BLaER1 (cell line): ENCODE data around the gene GRIP2.

Experiments
- H3K27ac ChIP-seq: shearing (Covaris generic); formaldehyde crosslinking; 2 replicates; pipeline ENCODE4 v1.8.1; 2022
- H3K27me3 ChIP-seq: shearing (Covaris generic); formaldehyde crosslinking; 2 replicates; pipeline ENCODE4 v1.8.1; 2022
- H3K36me3 ChIP-seq: shearing (Covaris generic); formaldehyde crosslinking; 2 replicates; pipeline ENCODE4 v1.8.1; 2022
- H3K4me1 ChIP-seq: shearing (Covaris generic); formaldehyde crosslinking; 2 replicates; pipeline ENCODE4 v1.8.1; 2022
- H3K4me2 ChIP-seq: shearing (Covaris generic); formaldehyde crosslinking; 2 replicates; pipeline ENCODE4 v1.8.1; 2022
- H3K4me3 ChIP-seq: shearing (Covaris generic); formaldehyde crosslinking; 2 replicates; pipeline ENCODE4 v1.8.1; 2022
- H3K9ac ChIP-seq: shearing (Covaris generic); formaldehyde crosslinking; 2 replicates; pipeline ENCODE4 v1.8.1; 2022
- H3K9me3 ChIP-seq: shearing (Covaris generic); formaldehyde crosslinking; 2 replicates; pipeline ENCODE4 v1.8.1; 2022
- H4K20me1 ChIP-seq: shearing (Covaris generic); formaldehyde crosslinking; 2 replicates; pipeline ENCODE4 v1.8.1; 2022
- Cebpa-rat ChIP-seq: shearing (Covaris generic); IDR thresholded peaks from 2 replicates; pipeline ENCODE4 v1.8.1; 2022

The GRIP2 gene

DNA sequence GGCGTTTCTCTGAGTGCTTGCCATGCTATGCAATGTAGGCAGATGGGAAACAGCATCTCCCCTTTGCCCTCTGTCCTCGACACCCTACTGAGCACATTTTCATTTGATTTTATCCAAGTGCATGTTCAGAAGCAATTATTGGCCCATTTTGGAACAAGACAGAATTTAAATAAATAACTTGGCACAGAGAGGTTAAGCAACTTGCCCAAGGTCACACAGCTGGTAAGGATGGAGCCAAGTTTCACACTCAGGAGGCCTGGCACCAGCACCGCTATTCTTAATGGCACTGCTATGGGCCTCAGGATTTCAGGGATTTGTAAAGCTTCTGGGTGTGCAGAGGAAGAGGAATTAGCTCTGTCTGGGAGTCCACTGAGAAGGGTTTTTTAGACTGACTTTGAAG lies 2.5 kb upstream of the GRIP2 start:
- Histone ChIP-seq H3K4me3 (no peak overlapping the region), H4K20me1 (no peaks in the 10 kb centered on the region), H3K4me1 (peaks cover 5% of the 10 kb centered on the region; the same call in 1 of the 2 replicates), H3K9ac (no peak overlapping the region), H3K36me3 (no peaks in the 10 kb centered on the region), H3K27me3 (no peaks in the 10 kb centered on the region), H3K4me2 (no peak overlapping the region), H3K27ac (no peak overlapping the region), H3K9me3 (no peaks in the 10 kb centered on the region)
- no peak for TF ChIP-seq Cebpa-rat

DNA sequence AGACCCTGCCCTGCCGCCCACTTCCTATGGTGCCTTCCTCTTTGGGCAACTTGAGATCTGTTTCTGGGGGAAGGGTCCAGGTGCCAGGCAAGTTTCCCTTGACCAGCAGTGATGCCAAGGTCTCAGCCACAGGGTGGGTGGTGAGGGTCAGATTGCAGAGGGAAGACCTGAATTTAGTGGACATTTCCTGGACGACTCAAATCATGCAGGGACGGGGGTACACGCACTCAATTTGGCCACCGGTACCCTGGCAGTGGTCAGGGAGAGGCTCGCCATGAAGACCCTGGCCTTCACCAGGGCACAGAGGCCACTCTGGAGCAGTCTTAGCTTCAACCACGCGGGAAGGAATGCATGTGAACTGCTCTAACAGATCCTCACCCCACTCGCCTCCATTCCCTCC lies 1.5 kb upstream of the GRIP2 start:
- Histone ChIP-seq H3K27ac (no peak overlapping the region), H3K36me3 (no peaks in the 10 kb centered on the region), H3K4me2 (no peak overlapping the region), H3K4me1 (peaks cover 5% of the 10 kb centered on the region; the same call in 1 of the 2 replicates), H3K27me3 (no peaks in the 10 kb centered on the region), H3K9ac (no peak overlapping the region), H3K9me3 (no peaks in the 10 kb centered on the region), H4K20me1 (no peaks in the 10 kb centered on the region), H3K4me3 (no peak overlapping the region)
- TF ChIP-seq Cebpa-rat = no peak

DNA sequence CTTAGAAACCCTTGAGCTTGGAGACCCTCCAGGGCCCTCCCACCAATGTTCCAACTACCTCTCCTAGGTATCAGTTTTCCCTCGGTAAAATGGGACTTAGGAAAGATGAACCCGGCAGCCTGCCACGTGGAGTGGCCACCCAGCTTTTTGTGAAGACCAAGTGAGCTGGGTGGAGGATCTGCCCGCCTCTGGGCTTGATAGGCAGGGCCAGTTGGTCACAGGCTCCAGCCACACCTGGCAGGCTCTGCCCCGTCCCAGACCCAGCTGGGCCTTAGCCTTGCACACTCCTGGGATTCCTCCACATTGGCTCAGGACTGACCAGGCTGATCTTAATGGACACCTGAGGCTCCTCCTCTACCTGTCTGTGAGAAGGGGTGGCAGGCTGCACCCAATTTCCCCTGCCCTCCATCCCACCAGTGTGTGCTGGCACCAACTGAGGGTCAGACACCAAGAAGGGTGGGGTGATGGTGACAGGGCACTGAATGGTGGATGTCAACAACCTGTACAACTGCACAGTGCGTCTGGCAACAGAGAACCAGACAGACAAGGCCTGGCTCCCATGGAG lies 761 bp upstream of the GRIP2 start:
- peaks cover 5% of the 10 kb centered on the region; the same call in 1 of the 2 replicates for H3K4me1 ChIP-seq

GRCh38 chr3:14539384-14539741 lies 779 bp downstream of the GRIP2 start:
- TF ChIP-seq Cebpa-rat = no peak
- Histone ChIP-seq H4K20me1 (no peaks in the 10 kb centered on the region), H3K36me3 (no peaks in the 10 kb centered on the region), H3K4me1 (peaks cover 9% of the 10 kb centered on the region; the same call in 1 of the 2 replicates), H3K27me3 (no peaks in the 10 kb centered on the region), H3K4me2 (no peak overlapping the region), H3K9ac (no peak overlapping the region), H3K9me3 (no peaks in the 10 kb centered on the region), H3K27ac (no peak overlapping the region), H3K4me3 (no peak overlapping the region)

More for the DNA sequence above, 761 bp upstream of the GRIP2 start:
- Histone ChIP-seq H3K4me2 (no peak overlapping the region), H3K9me3 (no peaks in the 10 kb centered on the region), H3K4me3 (no peak overlapping the region), H4K20me1 (no peaks in the 10 kb centered on the region), H3K9ac (no peak overlapping the region), H3K27me3 (no peaks in the 10 kb centered on the region), H3K36me3 (no peaks in the 10 kb centered on the region), H3K27ac (no peak overlapping the region)
- TF ChIP-seq Cebpa-rat = no peak

- Histone ChIP-seq H3K4me3 (no peak overlapping the region), H3K4me1 (peaks cover 9% of the 10 kb centered on the region; the same call in 1 of the 2 replicates), H3K4me2 (no peak overlapping the region), H3K27me3 (no peaks in the 10 kb centered on the region), H3K9me3 (no peaks in the 10 kb centered on the region), H3K27ac (no peak overlapping the region), H4K20me1 (no peaks in the 10 kb centered on the region), H3K9ac (no peak overlapping the region), H3K36me3 (no peaks in the 10 kb centered on the region)
- TF ChIP-seq Cebpa-rat = no peak
These were observed 1.6 kb downstream of the GRIP2 start for GRCh38 chr3:14538451-14539088.

DNA sequence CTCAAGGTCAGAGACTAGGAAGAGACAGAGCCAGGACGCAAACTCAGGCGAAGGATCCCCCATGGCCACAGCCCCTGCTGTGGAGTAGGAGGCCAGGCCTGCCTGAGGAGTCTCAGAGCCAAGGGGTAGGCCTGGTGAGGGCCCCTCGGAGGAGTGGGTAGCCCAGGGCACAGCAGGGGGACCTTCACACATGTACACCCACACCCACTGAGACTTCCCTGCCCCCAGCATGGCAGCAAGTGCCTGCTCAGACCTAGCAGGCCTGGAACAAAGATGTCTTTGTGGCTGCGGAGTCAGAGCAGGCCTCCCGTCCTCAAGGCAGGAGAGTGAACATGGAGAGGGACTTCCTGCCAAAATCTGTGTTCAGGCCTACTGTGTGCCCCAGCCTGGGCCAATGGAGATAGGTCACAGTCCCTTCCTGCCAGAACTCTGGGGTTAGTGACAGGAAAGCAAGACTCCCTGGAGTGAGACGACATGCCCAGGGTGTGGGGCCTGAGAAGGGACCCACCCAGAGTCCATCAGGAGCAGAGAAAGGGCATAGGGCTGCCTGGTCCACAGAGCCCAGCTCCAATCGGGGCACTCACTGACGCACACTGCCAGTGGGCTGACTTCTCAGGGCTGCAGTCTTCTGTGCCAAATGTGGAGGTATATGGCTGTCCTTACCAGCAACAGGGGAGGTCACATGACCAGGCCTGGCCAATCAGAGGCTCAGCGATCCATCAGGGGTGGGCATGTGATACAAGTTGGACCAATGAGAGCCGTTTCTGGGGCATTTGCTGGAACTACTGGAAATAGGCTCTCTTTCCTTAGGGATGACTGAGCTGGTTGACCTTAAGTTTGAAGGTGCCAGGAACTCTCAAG lies 2.3 kb downstream of the GRIP2 start:
- no peak for TF ChIP-seq Cebpa-rat
- Histone ChIP-seq H3K4me3 (no peak overlapping the region), H3K9ac (no peak overlapping the region), H3K9me3 (no peaks in the 10 kb centered on the region), H3K4me1 (peaks cover 9% of the 10 kb centered on the region; the same call in 1 of the 2 replicates), H3K27ac (no peak overlapping the region), H3K36me3 (no peaks in the 10 kb centered on the region), H4K20me1 (no peaks in the 10 kb centered on the region), H3K4me2 (no peak overlapping the region), H3K27me3 (no peaks in the 10 kb centered on the region)

DNA sequence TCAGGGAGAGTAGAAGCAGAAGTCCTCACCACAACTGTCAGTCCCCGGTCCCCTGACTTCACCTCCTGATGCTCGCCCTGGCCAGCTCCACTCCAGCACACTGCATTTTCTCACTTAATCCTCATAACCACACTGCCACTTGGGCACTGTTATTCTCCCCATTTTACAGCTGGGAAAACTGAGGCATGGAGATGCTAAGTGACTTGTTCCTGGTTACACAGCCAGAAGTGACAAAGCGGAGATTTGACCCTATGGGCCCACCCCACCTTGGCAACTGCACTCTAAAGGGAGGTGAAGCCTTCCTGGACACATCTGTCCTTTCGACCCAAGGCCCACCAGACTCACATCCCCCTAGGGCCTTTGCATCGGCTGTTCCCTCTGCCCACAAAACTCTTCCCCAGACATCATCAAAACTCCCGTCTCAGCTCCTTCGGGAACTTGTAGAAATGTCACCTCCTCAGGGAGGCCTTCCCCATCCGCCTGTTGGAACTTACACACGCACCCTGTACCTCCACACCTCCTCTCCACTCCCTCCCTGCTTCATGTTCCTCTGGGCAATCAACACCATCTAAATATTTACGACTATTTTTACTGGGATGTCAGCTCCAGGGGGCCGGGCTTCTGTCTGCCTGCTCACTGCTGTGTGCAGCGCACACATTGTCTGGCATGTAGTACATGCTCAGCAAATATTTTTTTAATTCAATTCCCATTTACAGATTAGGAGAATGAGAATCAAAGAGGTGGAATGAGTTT lies 3.1 kb downstream of the GRIP2 start:
- Histone ChIP-seq H3K27ac (no peak overlapping the region), H3K36me3 (no peaks in the 10 kb centered on the region), H3K27me3 (no peaks in the 10 kb centered on the region), H3K9me3 (no peaks in the 10 kb centered on the region), H3K9ac (no peak overlapping the region), H3K4me2 (no peak overlapping the region), H3K4me1 (peaks cover 9% of the 10 kb centered on the region; the same call in 1 of the 2 replicates), H4K20me1 (no peaks in the 10 kb centered on the region), H3K4me3 (no peak overlapping the region)
- TF ChIP-seq Cebpa-rat = no peak

DNA sequence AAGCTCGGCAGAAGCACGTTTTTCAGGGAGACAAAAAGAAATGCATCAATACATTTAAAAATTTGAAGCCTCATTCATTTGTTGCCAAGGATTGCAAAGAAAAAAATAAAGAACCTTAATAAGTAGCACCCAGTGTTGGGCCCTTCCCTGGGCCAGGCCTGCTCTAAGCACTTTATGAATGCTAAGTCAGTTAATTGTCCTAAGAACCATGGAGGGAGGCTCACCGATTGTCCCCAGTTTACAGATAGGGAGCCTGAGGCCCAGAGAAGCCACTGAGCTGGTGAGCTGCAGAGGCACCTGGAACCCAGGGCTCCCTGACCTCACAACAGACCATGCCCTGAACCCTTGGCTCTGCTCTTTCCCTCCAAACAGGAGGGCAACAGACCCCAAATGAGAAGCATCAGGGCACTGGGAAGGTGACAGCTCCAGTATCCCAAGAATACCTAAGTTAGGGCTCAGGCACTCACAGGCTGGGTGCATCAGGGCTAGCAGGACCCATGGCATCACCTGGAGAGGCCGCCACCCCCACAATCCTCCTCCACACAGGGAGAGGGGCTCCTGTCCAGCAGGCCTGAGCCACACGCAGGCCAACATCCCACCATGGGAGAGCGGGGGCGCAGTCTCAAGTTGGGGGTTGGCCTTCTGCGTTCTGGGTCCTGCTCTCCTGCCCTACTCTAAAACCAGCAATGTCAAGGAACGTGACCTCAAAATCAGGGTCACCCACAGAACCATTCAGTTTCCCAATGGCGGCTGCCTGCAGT lies 3.9 kb downstream of the GRIP2 start:
- H3K27me3 ChIP-seq = no peaks in the 10 kb centered on the region
- no peak overlapping the region for H3K9ac ChIP-seq
- H3K4me3 ChIP-seq = no peak overlapping the region
- no peaks in the 10 kb centered on the region for H3K9me3 ChIP-seq
- H4K20me1 ChIP-seq = no peaks in the 10 kb centered on the region
- peaks cover 9% of the 10 kb centered on the region; the same call in 1 of the 2 replicates for H3K4me1 ChIP-seq
- no peak for TF ChIP-seq Cebpa-rat
- H3K36me3 ChIP-seq = no peaks in the 10 kb centered on the region
- no peak overlapping the region for H3K27ac ChIP-seq
- H3K4me2 ChIP-seq = no peak overlapping the region

GRCh38 chr3:14535616-14536015 lies 4.5 kb downstream of the GRIP2 start:
- H3K27me3 ChIP-seq = no peaks in the 10 kb centered on the region
- no peaks in the 10 kb centered on the region for H4K20me1 ChIP-seq
- peaks cover 9% of the 10 kb centered on the region; the same call in 1 of the 2 replicates for H3K4me1 ChIP-seq
- H3K4me2 ChIP-seq = no peak overlapping the region
- H3K4me3 ChIP-seq = no peak overlapping the region
- H3K36me3 ChIP-seq = no peaks in the 10 kb centered on the region
- H3K9ac ChIP-seq = no peak overlapping the region
- TF ChIP-seq Cebpa-rat = no peak
- H3K9me3 ChIP-seq = no peaks in the 10 kb centered on the region
- no peak overlapping the region for H3K27ac ChIP-seq
